HepG2 (cell line): Measurements from ENCODE around the gene GGT1. TPM values are rescaled to one million over a fixed set of nuclear protein-coding genes. Genes with fewer than 3 reads are reported as not detected.

ENCODE experiments used
- CENPX ChIP-seq: sonication (generic); formaldehyde crosslinking; IDR thresholded peaks from 2 replicates; pipeline ENCODE4 v1.9.0; 2021; ENCODE audit warnings: mild to moderate bottlenecking, missing genetic modification reagents, moderate library complexity
- DBP ChIP-seq: sonication (generic); formaldehyde crosslinking; IDR thresholded peaks from 2 replicates; pipeline ENCODE4 v1.4.0; 2020; ENCODE audit warnings: missing genetic modification reagents; ENCODE audit errors: not compliant biosample characterization
- GTF3A ChIP-seq: sonication (generic); formaldehyde crosslinking; conservative IDR thresholded peaks from 2 replicates; pipeline ENCODE4 v1.4.0; 2020; ENCODE audit warnings: mild to moderate bottlenecking, missing genetic modification reagents
- HNRNPL ChIP-seq: fragments of 200-400 bp; formaldehyde crosslinking; IDR thresholded peaks from 2 replicates; pipeline ENCODE4 v1.6.1; 2017; ENCODE audit warnings: mild to moderate bottlenecking, low read depth, low read length
- HOXD1 ChIP-seq: sonication (generic); formaldehyde crosslinking; IDR thresholded peaks from 2 replicates; pipeline ENCODE4 v1.5.0; 2020; ENCODE audit warnings: missing genetic modification reagents
- JUND ChIP-seq: sonication (generic); formaldehyde crosslinking; IDR thresholded peaks from 2 replicates; pipeline ENCODE4 v1.8.0; 2022; ENCODE audit warnings: mild to moderate bottlenecking, missing genetic modification reagents
- NFE2 ChIP-seq: sonication (generic); formaldehyde crosslinking; IDR thresholded peaks from 2 replicates; pipeline ENCODE4 v1.4.0; 2020; ENCODE audit warnings: missing genetic modification reagents
- PAWR ChIP-seq: sonication (generic); formaldehyde crosslinking; IDR thresholded peaks from 2 replicates; pipeline ENCODE4 v1.4.0; 2020; ENCODE audit warnings: missing genetic modification reagents, mild to moderate bottlenecking, borderline replicate concordance
- PCBP2 ChIP-seq: fragments of 200-400 bp; formaldehyde crosslinking; optimal IDR thresholded peaks from 2 replicates; pipeline ENCODE3; 2018; ENCODE audit warnings: low read length, low read depth; ENCODE audit not compliant: poor library complexity, severe bottlenecking
- SP2 ChIP-seq: sonication (generic); formaldehyde crosslinking; IDR thresholded peaks from 2 replicates; pipeline ENCODE4 v1.5.1; 2020; ENCODE audit warnings: mild to moderate bottlenecking, missing genetic modification reagents
- TBL1XR1 ChIP-seq: fragments of 150-350 bp; IDR thresholded peaks from 2 replicates; pipeline ENCODE4 v1.6.1; 2014; ENCODE audit warnings: borderline replicate concordance, low read length; ENCODE audit not compliant: partially characterized antibody
- TEAD3 ChIP-seq: optimal IDR thresholded peaks from 2 replicates; pipeline ENCODE3; 2016; ENCODE audit warnings: borderline replicate concordance
- ZNF121 ChIP-seq: sonication (generic); formaldehyde crosslinking; IDR thresholded peaks from 2 replicates; pipeline ENCODE4 v1.5.0; 2020; ENCODE audit warnings: mild to moderate bottlenecking, missing genetic modification reagents
- ZNF260 ChIP-seq: sonication (generic); formaldehyde crosslinking; IDR thresholded peaks from 2 replicates; pipeline ENCODE4 v1.4.0; 2020; ENCODE audit warnings: missing genetic modification reagents, low read depth, mild to moderate bottlenecking, borderline replicate concordance
- ZNF329 ChIP-seq: sonication (generic); formaldehyde crosslinking; IDR thresholded peaks from 2 replicates; pipeline ENCODE4 v1.9.0; 2021; ENCODE audit warnings: low read depth, mild to moderate bottlenecking, missing genetic modification reagents
- ZNF451 ChIP-seq: sonication (generic); formaldehyde crosslinking; IDR thresholded peaks from 2 replicates; pipeline ENCODE4 v1.5.0; 2020; ENCODE audit warnings: mild to moderate bottlenecking, missing genetic modification reagents
- ZNF546 ChIP-seq: sonication (generic); formaldehyde crosslinking; conservative IDR thresholded peaks from 2 replicates; pipeline ENCODE4 v1.8.1; 2023; ENCODE audit warnings: mild to moderate bottlenecking, missing genetic modification reagents
- ZNF644 ChIP-seq: IDR thresholded peaks from 2 replicates; pipeline ENCODE4 v1.6.1; 2016; ENCODE audit warnings: low read depth
- polyA plus RNA-seq, 8 experiments: library from polyadenylated mRNA; depleted of rRNA in 3 of 8; stranded (reverse) in 7 of 8; unstranded in 1 of 8; fragments of >200 nt; fragmentation: Illumina TruSeq in 4 of 8; extraction: Trizol in 4 of 8; gene quantifications; 2 replicates each; pipeline versions ENCODE4 v1.2.1 to v1.2.3, GENCODE V29; 2011 to 2016; ENCODE audit warnings: low read depth in 4 of 8, missing spikeins in 1 of 8, mixed read lengths in 1 of 8; ENCODE audit not compliant: insufficient read depth in 1 of 8
- total RNA-seq, 5 experiments: library from RNA; depleted of rRNA; stranded (reverse); fragments of >200 nt; fragmentation: Illumina TruSeq; extraction: Trizol; gene quantifications; 2 replicates each; pipeline ENCODE4 v1.2.3, GENCODE V29; 2016; ENCODE audit warnings: low read depth in 1 of 5
- TF ChIP-seq, protein P1 (sequence below): sonication (generic); formaldehyde crosslinking; IDR thresholded peaks from 2 replicates; pipeline ENCODE4 v1.5.0; 2020; ENCODE audit warnings: mild to moderate bottlenecking, missing genetic modification reagents, moderate library complexity
- TF ChIP-seq, protein P2 (sequence below): IDR thresholded peaks from 2 replicates; pipeline ENCODE4 v1.6.1; 2016; ENCODE audit warnings: control low read depth
- TF ChIP-seq, protein P3 (sequence below): sonication (generic); formaldehyde crosslinking; IDR thresholded peaks from 2 replicates; pipeline ENCODE4 v1.5.1; 2020; ENCODE audit warnings: mild to moderate bottlenecking, missing genetic modification reagents, moderate library complexity
- TF ChIP-seq, protein P4 (sequence below): sonication (generic); formaldehyde crosslinking; IDR thresholded peaks from 2 replicates; pipeline ENCODE4 v1.8.1; 2022; ENCODE audit warnings: mild to moderate bottlenecking, missing genetic modification reagents

Gene GGT1
- total and polyA plus RNA-seq, 2 of the 13 experiments (the other 11 are each of a cell fraction or from before 2014, with no cell fraction given) = 29.9 to 103 TPM

- TF ChIP-seq PAWR (CRISPR knock-in tag) = no peak
- TF ChIP-seq, protein P1, sequence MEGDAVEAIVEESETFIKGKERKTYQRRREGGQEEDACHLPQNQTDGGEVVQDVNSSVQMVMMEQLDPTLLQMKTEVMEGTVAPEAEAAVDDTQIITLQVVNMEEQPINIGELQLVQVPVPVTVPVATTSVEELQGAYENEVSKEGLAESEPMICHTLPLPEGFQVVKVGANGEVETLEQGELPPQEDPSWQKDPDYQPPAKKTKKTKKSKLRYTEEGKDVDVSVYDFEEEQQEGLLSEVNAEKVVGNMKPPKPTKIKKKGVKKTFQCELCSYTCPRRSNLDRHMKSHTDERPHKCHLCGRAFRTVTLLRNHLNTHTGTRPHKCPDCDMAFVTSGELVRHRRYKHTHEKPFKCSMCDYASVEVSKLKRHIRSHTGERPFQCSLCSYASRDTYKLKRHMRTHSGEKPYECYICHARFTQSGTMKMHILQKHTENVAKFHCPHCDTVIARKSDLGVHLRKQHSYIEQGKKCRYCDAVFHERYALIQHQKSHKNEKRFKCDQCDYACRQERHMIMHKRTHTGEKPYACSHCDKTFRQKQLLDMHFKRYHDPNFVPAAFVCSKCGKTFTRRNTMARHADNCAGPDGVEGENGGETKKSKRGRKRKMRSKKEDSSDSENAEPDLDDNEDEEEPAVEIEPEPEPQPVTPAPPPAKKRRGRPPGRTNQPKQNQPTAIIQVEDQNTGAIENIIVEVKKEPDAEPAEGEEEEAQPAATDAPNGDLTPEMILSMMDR (CRISPR knock-in tag) = no peak
- no peak for TF ChIP-seq TEAD3 (CRISPR knock-in tag)
- TF ChIP-seq ZNF546 (CRISPR knock-in tag) = no peak
- no peak for TF ChIP-seq CENPX (CRISPR knock-in tag)
- TF ChIP-seq, protein P2, sequence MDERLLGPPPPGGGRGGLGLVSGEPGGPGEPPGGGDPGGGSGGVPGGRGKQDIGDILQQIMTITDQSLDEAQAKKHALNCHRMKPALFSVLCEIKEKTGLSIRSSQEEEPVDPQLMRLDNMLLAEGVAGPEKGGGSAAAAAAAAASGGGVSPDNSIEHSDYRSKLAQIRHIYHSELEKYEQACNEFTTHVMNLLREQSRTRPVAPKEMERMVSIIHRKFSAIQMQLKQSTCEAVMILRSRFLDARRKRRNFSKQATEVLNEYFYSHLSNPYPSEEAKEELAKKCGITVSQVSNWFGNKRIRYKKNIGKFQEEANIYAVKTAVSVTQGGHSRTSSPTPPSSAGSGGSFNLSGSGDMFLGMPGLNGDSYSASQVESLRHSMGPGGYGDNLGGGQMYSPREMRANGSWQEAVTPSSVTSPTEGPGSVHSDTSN (CRISPR knock-in tag) = no peak
- TF ChIP-seq HNRNPL = no peak
- TF ChIP-seq DBP (CRISPR knock-in tag) = no peak
- TF ChIP-seq ZNF260 (CRISPR knock-in tag) = no peak
- TF ChIP-seq JUND (CRISPR knock-in tag) = no peak
- no peak for TF ChIP-seq NFE2 (CRISPR knock-in tag)
- TF ChIP-seq ZNF644 = no peak
- no peak for TF ChIP-seq ZNF329 (CRISPR knock-in tag)
- TF ChIP-seq PCBP2 = no peak
- TF ChIP-seq TBL1XR1 = no peak
- TF ChIP-seq ZNF121 (CRISPR knock-in tag) = peak; percentile 60; the same call in 1 of the 2 replicates
- no peak for TF ChIP-seq ZNF451 (CRISPR knock-in tag)
- TF ChIP-seq, protein P3, sequence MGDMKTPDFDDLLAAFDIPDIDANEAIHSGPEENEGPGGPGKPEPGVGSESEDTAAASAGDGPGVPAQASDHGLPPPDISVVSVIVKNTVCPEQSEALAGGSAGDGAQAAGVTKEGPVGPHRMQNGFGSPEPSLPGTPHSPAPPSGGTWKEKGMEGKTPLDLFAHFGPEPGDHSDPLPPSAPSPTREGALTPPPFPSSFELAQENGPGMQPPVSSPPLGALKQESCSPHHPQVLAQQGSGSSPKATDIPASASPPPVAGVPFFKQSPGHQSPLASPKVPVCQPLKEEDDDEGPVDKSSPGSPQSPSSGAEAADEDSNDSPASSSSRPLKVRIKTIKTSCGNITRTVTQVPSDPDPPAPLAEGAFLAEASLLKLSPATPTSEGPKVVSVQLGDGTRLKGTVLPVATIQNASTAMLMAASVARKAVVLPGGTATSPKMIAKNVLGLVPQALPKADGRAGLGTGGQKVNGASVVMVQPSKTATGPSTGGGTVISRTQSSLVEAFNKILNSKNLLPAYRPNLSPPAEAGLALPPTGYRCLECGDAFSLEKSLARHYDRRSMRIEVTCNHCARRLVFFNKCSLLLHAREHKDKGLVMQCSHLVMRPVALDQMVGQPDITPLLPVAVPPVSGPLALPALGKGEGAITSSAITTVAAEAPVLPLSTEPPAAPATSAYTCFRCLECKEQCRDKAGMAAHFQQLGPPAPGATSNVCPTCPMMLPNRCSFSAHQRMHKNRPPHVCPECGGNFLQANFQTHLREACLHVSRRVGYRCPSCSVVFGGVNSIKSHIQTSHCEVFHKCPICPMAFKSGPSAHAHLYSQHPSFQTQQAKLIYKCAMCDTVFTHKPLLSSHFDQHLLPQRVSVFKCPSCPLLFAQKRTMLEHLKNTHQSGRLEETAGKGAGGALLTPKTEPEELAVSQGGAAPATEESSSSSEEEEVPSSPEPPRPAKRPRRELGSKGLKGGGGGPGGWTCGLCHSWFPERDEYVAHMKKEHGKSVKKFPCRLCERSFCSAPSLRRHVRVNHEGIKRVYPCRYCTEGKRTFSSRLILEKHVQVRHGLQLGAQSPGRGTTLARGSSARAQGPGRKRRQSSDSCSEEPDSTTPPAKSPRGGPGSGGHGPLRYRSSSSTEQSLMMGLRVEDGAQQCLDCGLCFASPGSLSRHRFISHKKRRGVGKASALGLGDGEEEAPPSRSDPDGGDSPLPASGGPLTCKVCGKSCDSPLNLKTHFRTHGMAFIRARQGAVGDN (CRISPR knock-in tag) = no peak
- TF ChIP-seq, protein P4, sequence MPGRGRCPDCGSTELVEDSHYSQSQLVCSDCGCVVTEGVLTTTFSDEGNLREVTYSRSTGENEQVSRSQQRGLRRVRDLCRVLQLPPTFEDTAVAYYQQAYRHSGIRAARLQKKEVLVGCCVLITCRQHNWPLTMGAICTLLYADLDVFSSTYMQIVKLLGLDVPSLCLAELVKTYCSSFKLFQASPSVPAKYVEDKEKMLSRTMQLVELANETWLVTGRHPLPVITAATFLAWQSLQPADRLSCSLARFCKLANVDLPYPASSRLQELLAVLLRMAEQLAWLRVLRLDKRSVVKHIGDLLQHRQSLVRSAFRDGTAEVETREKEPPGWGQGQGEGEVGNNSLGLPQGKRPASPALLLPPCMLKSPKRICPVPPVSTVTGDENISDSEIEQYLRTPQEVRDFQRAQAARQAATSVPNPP (CRISPR knock-in tag) = no peak
- no peak for TF ChIP-seq SP2 (CRISPR knock-in tag)
- TF ChIP-seq HOXD1 = no peak
- TF ChIP-seq GTF3A (CRISPR knock-in tag) = no peak
These were observed 18.7 kb upstream of the GGT1 start (continued) for GRCh38 chr22:24584166-24584790.
